T-helper 9 cell (primary cell): ENCODE measurements around the gene ZNF628.
"Not testable (repeated sequence)": the region's sequence is repeated elsewhere in the genome, so short reads cannot be mapped to it uniquely, and the experiment has no call there.

ENCODE experiments used
- DNase-seq: peaks from one replicate; pipeline ENCODE4 v3.0.0-alpha.2; 2020
- total RNA-seq, 2 donors: gene quantifications; one replicate each; lab custom pipeline; 2026; lab: John Stamatoyannopoulos, UW

Gene ZNF628
- 7.2 to 31.4 reads per million in 2 donors for total RNA-seq

- DNase-seq = peak; percentile 96
These were observed at the start of gene ZNF628 for GRCh38 chr19:55476100-55476775. Gene ZNF628, plus strand, starts transcription at chr19:55476617. Its CDS starts 3,294 bp downstream, at chr19:55479911.

GRCh38 chr19:55431183-55431582 lies 45.2 kb upstream of the ZNF628 start:
- DNase-seq = no peak

GRCh38 chr19:55432241-55432959 lies 44.0 kb upstream of the ZNF628 start:
- DNase-seq = no peak

- no peak for DNase-seq
These were observed 43.1 kb upstream of the ZNF628 start for GRCh38 chr19:55433292-55433691.

- DNase-seq = no peak
These were observed 42.0 kb upstream of the ZNF628 start for GRCh38 chr19:55434356-55434919.

- DNase-seq = no peak
These were observed 41.4 kb upstream of the ZNF628 start for GRCh38 chr19:55435020-55435419.

- no peak for DNase-seq
These were observed 39.6 kb upstream of the ZNF628 start for GRCh38 chr19:55436847-55437246.

- no peak for DNase-seq
These were observed 39.0 kb upstream of the ZNF628 start for GRCh38 chr19:55437410-55437809.

GRCh38 chr19:55439052-55439451 lies 37.4 kb upstream of the ZNF628 start:
- no peak for DNase-seq

GRCh38 chr19:55440411-55441105 lies 35.9 kb upstream of the ZNF628 start:
- DNase-seq = no peak

- DNase-seq = no peak
These were observed 35.1 kb upstream of the ZNF628 start for GRCh38 chr19:55441319-55441691.

- no peak for DNase-seq
These were observed 34.6 kb upstream of the ZNF628 start for GRCh38 chr19:55441692-55442321.

- DNase-seq = no peak
These were observed 34.0 kb upstream of the ZNF628 start for GRCh38 chr19:55442372-55442961.

GRCh38 chr19:55443045-55443823 lies 33.2 kb upstream of the ZNF628 start, which contains the start of gene SHISA7:
Gene SHISA7, minus strand, starts transcription at chr19:55443300. Its CDS starts 437 bp downstream, at chr19:55442863.
- no peak for DNase-seq

GRCh38 chr19:55443824-55444480 lies 32.5 kb upstream of the ZNF628 start:
- no peak for DNase-seq

- no peak for DNase-seq
These were observed 31.8 kb upstream of the ZNF628 start for GRCh38 chr19:55444646-55445045.

GRCh38 chr19:55446060-55446459 lies 30.4 kb upstream of the ZNF628 start:
- no peak for DNase-seq

- DNase-seq = no peak
These were observed 28.8 kb upstream of the ZNF628 start for GRCh38 chr19:55447421-55448174.

GRCh38 chr19:55448175-55448490 lies 28.3 kb upstream of the ZNF628 start:
- DNase-seq = not testable (repeated sequence)

GRCh38 chr19:55449469-55449868 lies 26.9 kb upstream of the ZNF628 start:
- no peak for DNase-seq
